ENCODE measurements around the gene ECE1. TPM values are rescaled to one million over a fixed set of nuclear protein-coding genes. Genes with fewer than 3 reads are reported as not detected.

The ECE1 gene
- total and polyA plus RNA-seq, 2 donors (not counting 1 experiment from before 2014, with no cell fraction given): 131 to 138 TPM

DNA sequence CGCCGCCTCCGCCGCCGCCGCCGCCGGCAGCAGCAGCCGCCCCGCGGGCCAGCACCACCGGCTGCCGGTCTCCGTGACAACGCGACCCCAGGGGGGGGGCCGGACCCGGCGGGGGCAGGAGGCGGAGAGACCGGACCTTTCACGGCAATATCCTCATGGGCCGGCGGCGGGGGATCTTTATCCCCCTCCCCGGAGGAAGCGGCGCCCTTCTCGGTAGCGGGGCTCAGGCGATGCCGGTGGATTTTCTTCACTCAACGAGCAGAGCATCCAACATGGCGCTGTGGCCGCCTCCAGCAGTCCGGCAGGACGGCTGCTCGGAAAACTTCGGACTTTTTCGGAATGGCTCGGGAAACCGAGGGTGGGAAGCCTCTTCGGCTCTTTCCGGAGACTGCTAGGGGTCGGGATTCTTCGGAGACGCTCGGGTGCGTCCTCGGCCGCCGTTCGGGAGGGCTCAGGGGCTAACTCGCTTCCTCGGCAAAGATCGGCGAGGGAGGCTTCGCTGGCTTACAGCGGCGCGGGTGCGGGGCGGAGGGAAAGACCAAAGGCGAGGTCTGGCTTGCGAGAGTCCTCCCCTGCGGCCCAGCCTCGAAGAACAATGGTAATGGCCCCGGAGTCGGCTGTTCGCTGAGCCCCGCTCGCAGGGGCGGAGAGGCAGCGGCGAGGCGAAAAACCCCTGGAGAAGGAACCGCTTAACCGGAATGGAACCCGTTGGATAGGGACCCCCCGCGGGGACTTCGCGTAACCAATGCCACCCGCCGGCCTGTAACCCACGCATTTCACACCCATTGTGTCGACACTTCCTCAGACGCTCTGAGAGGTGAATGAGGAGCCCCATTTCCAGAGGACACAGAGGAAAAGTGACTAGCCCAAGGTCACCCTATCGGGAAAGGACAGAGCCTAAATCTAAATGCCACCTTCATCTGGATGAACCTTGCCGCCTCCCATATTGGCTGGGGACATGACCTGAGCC lies 113.4 kb downstream of the ECE1 start, which contains the start of gene EIF4G3:
Gene EIF4G3 (minus strand): TSS at position 312 of the 970 bp plus-strand sequence. CDS start 174,155 bp downstream, outside the sequence.
- Histone ChIP-seq H3K9ac (ENCODE audit: insufficient read depth, low read length) (peak within 1 kb of the TSS; percentile 91), H3K4me1 (ENCODE audit: control insufficient read depth, extremely low read depth, insufficient read depth, low read length) (no peaks in the 10 kb centered on the region), H3K27me3 (ENCODE audit: control insufficient read depth, insufficient read depth, low read length) (no peaks in the 10 kb centered on the region), H2AFZ (ENCODE audit: low read length) (peak within 1 kb of the TSS; percentile 86), H3K9me3 (ENCODE audit: control insufficient read depth, insufficient read depth, low read depth, low read length) (no peaks in the 10 kb centered on the region), H4K20me1 (ENCODE audit: control insufficient read depth, extremely low read depth, insufficient read depth, low read length) (no peaks in the 10 kb centered on the region), H3K27ac (ENCODE audit: insufficient read depth, low read length) (peak within 1 kb of the TSS; percentile 88), H3K79me2 (ENCODE audit: control insufficient read depth, insufficient read depth, low read length) (peaks cover 41% of the 10 kb centered on the region), H3K4me2 (ENCODE audit: extremely low read depth, insufficient read depth, low read length) (peak within 1 kb of the TSS; percentile 100), H3K4me3 (replicated peaks in 1 of 4; ENCODE audit: control extremely low read depth in 1 of 4, insufficient read depth in 1 of 4, low read depth in 3 of 4, low read length in 4 of 4) (peak within 1 kb of the TSS; percentile 84 to 97 (median 92)), H3K36me3 (ENCODE audit: control insufficient read depth, insufficient read depth, low read length) (no peaks in the 10 kb centered on the region)
- TF ChIP-seq EZH2 (IDR thresholded peaks at IDR 0.05; ENCODE audit: low read length, missing control alignments): no peak
- TF ChIP-seq, protein P1, sequence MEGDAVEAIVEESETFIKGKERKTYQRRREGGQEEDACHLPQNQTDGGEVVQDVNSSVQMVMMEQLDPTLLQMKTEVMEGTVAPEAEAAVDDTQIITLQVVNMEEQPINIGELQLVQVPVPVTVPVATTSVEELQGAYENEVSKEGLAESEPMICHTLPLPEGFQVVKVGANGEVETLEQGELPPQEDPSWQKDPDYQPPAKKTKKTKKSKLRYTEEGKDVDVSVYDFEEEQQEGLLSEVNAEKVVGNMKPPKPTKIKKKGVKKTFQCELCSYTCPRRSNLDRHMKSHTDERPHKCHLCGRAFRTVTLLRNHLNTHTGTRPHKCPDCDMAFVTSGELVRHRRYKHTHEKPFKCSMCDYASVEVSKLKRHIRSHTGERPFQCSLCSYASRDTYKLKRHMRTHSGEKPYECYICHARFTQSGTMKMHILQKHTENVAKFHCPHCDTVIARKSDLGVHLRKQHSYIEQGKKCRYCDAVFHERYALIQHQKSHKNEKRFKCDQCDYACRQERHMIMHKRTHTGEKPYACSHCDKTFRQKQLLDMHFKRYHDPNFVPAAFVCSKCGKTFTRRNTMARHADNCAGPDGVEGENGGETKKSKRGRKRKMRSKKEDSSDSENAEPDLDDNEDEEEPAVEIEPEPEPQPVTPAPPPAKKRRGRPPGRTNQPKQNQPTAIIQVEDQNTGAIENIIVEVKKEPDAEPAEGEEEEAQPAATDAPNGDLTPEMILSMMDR (conservative IDR thresholded peaks at IDR 0.05 in 1 of 2, IDR thresholded peaks at IDR 0.05 in 1 of 2; ENCODE audit: low read depth in 1 of 2, low read length in 2 of 2): no peak
- DNase-seq (ENCODE audit: low read depth in 2 of 2): peak; percentile 90 to 96

DNA sequence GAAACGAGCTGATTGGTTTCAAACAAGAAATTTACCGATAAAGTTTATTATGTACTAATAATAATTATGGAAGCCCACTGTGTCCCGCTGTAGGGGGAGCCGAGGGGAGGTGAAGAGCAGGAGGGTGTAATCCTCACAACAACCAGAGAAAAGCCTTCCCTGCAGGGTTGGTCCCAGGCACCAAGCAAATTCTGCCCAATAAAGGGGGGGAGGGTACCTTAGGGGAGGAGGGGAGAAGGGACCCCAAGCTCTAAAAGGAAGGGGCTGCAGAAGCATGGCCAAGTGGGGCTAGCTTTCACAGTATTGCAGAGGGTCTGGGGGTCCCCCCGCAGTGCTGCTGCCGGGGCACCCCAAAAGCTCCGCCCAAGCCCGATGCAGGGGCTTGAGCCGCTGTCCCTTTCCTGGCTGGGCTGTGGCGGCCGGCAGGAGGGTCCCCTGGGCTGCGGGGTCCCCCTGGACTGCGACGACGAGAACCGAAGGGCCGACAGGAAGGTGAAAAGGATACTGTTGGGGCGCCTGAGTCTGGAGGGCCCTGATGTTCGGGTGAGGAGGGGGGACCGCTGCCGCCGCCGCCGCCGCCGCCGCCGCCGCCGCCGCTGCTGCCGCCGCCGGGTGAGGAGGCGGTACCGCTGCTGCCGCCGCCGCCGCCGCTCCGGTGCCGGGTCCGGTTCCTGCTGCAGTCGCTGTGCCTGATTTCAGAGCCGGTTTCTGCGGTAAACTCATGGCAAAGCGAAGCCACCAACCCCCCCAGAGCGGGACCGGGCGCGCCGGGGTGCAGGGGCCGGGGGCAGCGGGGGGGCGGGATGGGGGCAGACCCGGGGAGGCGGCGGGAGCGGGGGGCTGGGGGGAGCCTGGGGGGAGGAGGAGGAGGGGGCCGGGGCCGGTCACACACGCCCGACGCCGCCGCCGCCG lies 114.3 kb downstream of the ECE1 start:
- no peaks in the 10 kb centered on the region for H4K20me1 ChIP-seq (ENCODE audit: control insufficient read depth, extremely low read depth, insufficient read depth, low read length)
- H2AFZ ChIP-seq (ENCODE audit: low read length): no peak overlapping the region
- H3K4me2 ChIP-seq (ENCODE audit: extremely low read depth, insufficient read depth, low read length): peak overlapping the region; percentile 100
- no peaks in the 10 kb centered on the region for H3K36me3 ChIP-seq (ENCODE audit: control insufficient read depth, insufficient read depth, low read length)
- TF ChIP-seq, protein P1 (conservative IDR thresholded peaks at IDR 0.05 in 1 of 2, IDR thresholded peaks at IDR 0.05 in 1 of 2; ENCODE audit: low read depth in 1 of 2, low read length in 2 of 2): no peak
- TF ChIP-seq EZH2 (IDR thresholded peaks at IDR 0.05; ENCODE audit: low read length, missing control alignments): no peak
- peaks cover 48% of the 10 kb centered on the region for H3K79me2 ChIP-seq (ENCODE audit: control insufficient read depth, insufficient read depth, low read length)
- H3K27ac ChIP-seq (ENCODE audit: insufficient read depth, low read length): peak overlapping the region; percentile 88
- no peaks in the 10 kb centered on the region for H3K27me3 ChIP-seq (ENCODE audit: control insufficient read depth, insufficient read depth, low read length)
- H3K9ac ChIP-seq (ENCODE audit: insufficient read depth, low read length): peak overlapping the region; percentile 91
- no peaks in the 10 kb centered on the region for H3K9me3 ChIP-seq (ENCODE audit: control insufficient read depth, insufficient read depth, low read depth, low read length)
- DNase-seq (ENCODE audit: low read depth in 2 of 2): no peak
- H3K4me3 ChIP-seq (replicated peaks in 1 of 4; ENCODE audit: control extremely low read depth in 1 of 4, insufficient read depth in 1 of 4, low read depth in 3 of 4, low read length in 4 of 4): peak overlapping the region; percentile 84 to 97 (median 92)
- no peaks in the 10 kb centered on the region for H3K4me1 ChIP-seq (ENCODE audit: control insufficient read depth, extremely low read depth, insufficient read depth, low read length)
